SU-DHL-6 (cell line): ENCODE data around the gene TMEM203.

Experiments
- H2AFZ ChIP-seq: fragments of 200-600 bp; sonication (generic); 2 replicates; pipeline ENCODE4 v1.6.1; 2014; ENCODE audit warnings: low read depth, mild to moderate bottlenecking, moderate library complexity, mixed read lengths, antibody characterized with exemption, low read length; ENCODE audit not compliant: severe bottlenecking
- H3F3A ChIP-seq: fragments of 200-600 bp; shearing (Covaris generic); 2 replicates; pipeline ENCODE4 v1.6.0; 2016; ENCODE audit warnings: antibody characterized with exemption, mild to moderate bottlenecking; ENCODE audit not compliant: insufficient read depth
- H3K27ac ChIP-seq: fragments of 200-600 bp; sonication (generic); 2 replicates; pipeline ENCODE4 v1.5.1; 2016; ENCODE audit warnings: low read depth, mild to moderate bottlenecking, low read length, moderate library complexity, mixed read lengths
- H3K27me3 ChIP-seq: fragments of 200-600 bp; sonication (generic), shearing (Covaris generic); 2 replicates; pipeline ENCODE4 v1.6.0; 2014; ENCODE audit warnings: mild to moderate bottlenecking, low read length
- H3K36me3 ChIP-seq: fragments of 200-600 bp; sonication (generic); 2 replicates; pipeline ENCODE4 v1.6.1; 2014; ENCODE audit warnings: mild to moderate bottlenecking, low read length, mixed read lengths
- H3K4me2 ChIP-seq: fragments of 300-600, 200-600 bp; shearing (Covaris generic), sonication (generic); 2 replicates; pipeline ENCODE4 v1.6.0; 2014; ENCODE audit warnings: low read length, low read depth, mild to moderate bottlenecking; ENCODE audit not compliant: poor library complexity, severe bottlenecking
- H3K4me3 ChIP-seq: fragments of 200-600 bp; sonication (generic); 2 replicates; pipeline ENCODE4 v1.5.1; 2014; ENCODE audit warnings: antibody characterized with exemption, low read length, mild to moderate bottlenecking, mixed read lengths; ENCODE audit not compliant: insufficient read depth, poor library complexity, severe bottlenecking
- H3K79me2 ChIP-seq: fragments of 200-600 bp; sonication (generic); 2 replicates; pipeline ENCODE4 v1.6.1; 2014; ENCODE audit warnings: mild to moderate bottlenecking, low read length, moderate library complexity; ENCODE audit not compliant: insufficient read depth
- H3K9ac ChIP-seq: fragments of 200-600 bp; sonication (generic); 2 replicates; pipeline ENCODE4 v1.7.0; 2014; ENCODE audit warnings: mild to moderate bottlenecking, low read length
- H3K9me2 ChIP-seq: fragments of 200-600 bp; sonication (generic); replicated peaks from 2 replicates; pipeline ENCODE4 v1.6.1; 2014; ENCODE audit warnings: low read length; ENCODE audit not compliant: insufficient read depth
- H3K9me3 ChIP-seq: fragments of 200-600 bp; sonication (generic); 2 replicates; pipeline ENCODE4 v1.6.1; 2014; ENCODE audit warnings: low read length, mixed read lengths; ENCODE audit not compliant: insufficient read depth
- H4K20me1 ChIP-seq: fragments of 200-600 bp; sonication (generic); 2 replicates; pipeline ENCODE4 v1.6.1; 2014; ENCODE audit warnings: low read depth, mild to moderate bottlenecking, antibody characterized with exemption, low read length, moderate library complexity, mixed read lengths
- CTCF ChIP-seq: fragments of 200-600 bp; sonication (generic); IDR thresholded peaks from one replicate; pipeline ENCODE4 v1.5.1; 2017; ENCODE audit warnings: antibody characterized with exemption, mild to moderate bottlenecking, low read length, moderate library complexity; ENCODE audit not compliant: insufficient read depth, poor library complexity, severe bottlenecking
- EZH2phosphoT487 ChIP-seq: fragments of 200-600 bp; sonication (generic), shearing (Covaris generic); conservative IDR thresholded peaks from 2 replicates; pipeline ENCODE4 v1.6.1; 2018; ENCODE audit warnings: mild to moderate bottlenecking, antibody characterized with exemption, low read length, moderate library complexity, mixed read lengths

Gene TMEM203

GRCh38 chr9:137236936-137237421, 31.5 kb upstream of the TMEM203 start:
- Histone ChIP-seq H2AFZ (no peak overlapping the region), H3K27me3 (no peaks in the 10 kb centered on the region), H3K4me3 (no peak overlapping the region), H3K4me2 (peak overlapping the region; percentile 32), H3K9me3 (no peaks in the 10 kb centered on the region), H3K9me2 (no peaks in the 10 kb centered on the region), H3K9ac (peak overlapping the region; percentile 28; the same call in 1 of the 2 replicates), H3K27ac (no peak overlapping the region), H4K20me1 (peaks cover 4% of the 10 kb centered on the region; the same call in 1 of the 2 replicates), H3K79me2 (peaks cover 5% of the 10 kb centered on the region), H3K36me3 (peaks cover under 1% of the 10 kb centered on the region; the same call in 1 of the 2 replicates), H3F3A (no peaks in the 10 kb centered on the region)
- no peak for TF ChIP-seq EZH2phosphoT487
- TF ChIP-seq CTCF = no peak

GRCh38 chr9:137236238-137236935, 30.9 kb upstream of the TMEM203 start:
- Histone ChIP-seq H3K79me2 (no peaks in the 10 kb centered on the region; the same call in 1 of the 2 replicates), H3K27ac (no peak overlapping the region), H3K9ac (peak overlapping the region; percentile 28; the same call in 1 of the 2 replicates), H3K9me2 (no peaks in the 10 kb centered on the region), H2AFZ (no peak overlapping the region), H3K4me2 (peak overlapping the region; percentile 32), H4K20me1 (no peaks in the 10 kb centered on the region), H3F3A (no peaks in the 10 kb centered on the region), H3K9me3 (no peaks in the 10 kb centered on the region), H3K36me3 (no peaks in the 10 kb centered on the region), H3K27me3 (no peaks in the 10 kb centered on the region), H3K4me3 (no peak overlapping the region)
- TF ChIP-seq CTCF = peak; percentile 99
- no peak for TF ChIP-seq EZH2phosphoT487

- Histone ChIP-seq H3K9me3 (no peaks in the 10 kb centered on the region), H3K27me3 (no peaks in the 10 kb centered on the region), H3K79me2 (no peaks in the 10 kb centered on the region; the same call in 1 of the 2 replicates), H3K9me2 (no peaks in the 10 kb centered on the region), H4K20me1 (no peaks in the 10 kb centered on the region), H2AFZ (no peak overlapping the region), H3K9ac (no peak overlapping the region), H3K4me2 (no peak overlapping the region), H3K36me3 (no peaks in the 10 kb centered on the region), H3K4me3 (no peak overlapping the region), H3F3A (no peaks in the 10 kb centered on the region), H3K27ac (no peak overlapping the region)
- TF ChIP-seq EZH2phosphoT487 (no peak), CTCF (no peak)
These were observed 30.2 kb upstream of the TMEM203 start for GRCh38 chr9:137235424-137236237.
